Liver (tissue), 9 donors: Measurements from ENCODE around the gene GLT1D1. TPM values are rescaled to one million over a fixed set of nuclear protein-coding genes. Genes with fewer than 3 reads are reported as not detected.

ENCODE experiments used
- DNase-seq: peaks from one replicate; pipeline ENCODE4 v3.0.0-alpha.2; 2017; ENCODE audit warnings: low spot score
- H3K27ac ChIP-seq, 2 donors: one replicate each; pipeline ENCODE4 v1.7.0; 2013; ENCODE audit warnings: inconsistent platforms in 2 of 2, low read length in 2 of 2, control low read depth in 1 of 2, low read depth in 1 of 2, mild to moderate bottlenecking in 1 of 2
- H3K27me3 ChIP-seq, 4 donors: one replicate each; pipeline versions ENCODE4 v1.6.1 to v1.7.0; 2013; ENCODE audit warnings: low read length in 3 of 4, inconsistent platforms in 1 of 4, mild to moderate bottlenecking in 1 of 4, moderate library complexity in 1 of 4; ENCODE audit not compliant: control insufficient read depth in 4 of 4, insufficient read depth in 4 of 4
- H3K36me3 ChIP-seq, 4 donors: one replicate each; pipeline versions ENCODE4 v1.6.1 to v1.7.0; 2013; ENCODE audit warnings: low read length in 3 of 4, mild to moderate bottlenecking in 3 of 4, low read depth in 1 of 4, moderate library complexity in 1 of 4; ENCODE audit not compliant: control insufficient read depth in 4 of 4, insufficient read depth in 3 of 4
- H3K4me1 ChIP-seq, 4 donors: one replicate each; pipeline versions ENCODE4 v1.6.1 to v1.7.0; 2013; ENCODE audit warnings: low read length in 3 of 4, mild to moderate bottlenecking in 3 of 4, moderate library complexity in 1 of 4; ENCODE audit not compliant: control insufficient read depth in 4 of 4, insufficient read depth in 4 of 4
- H3K4me3 ChIP-seq, 3 donors: one replicate each; pipeline versions ENCODE4 v1.6.1 to v1.7.0; 2013; ENCODE audit warnings: low read length in 3 of 3, control low read depth in 1 of 3, low read depth in 1 of 3, mild to moderate bottlenecking in 1 of 3
- H3K9ac ChIP-seq, 2 donors: one replicate each; pipeline ENCODE4 v1.7.0; 2013; ENCODE audit warnings: low read length in 2 of 2, mild to moderate bottlenecking in 2 of 2, moderate library complexity in 2 of 2, control low read depth in 1 of 2, low read depth in 1 of 2
- H3K9me3 ChIP-seq, 4 donors: one replicate each; pipeline versions ENCODE4 v1.6.1 to v1.7.0; 2013; ENCODE audit warnings: low read length in 3 of 4; ENCODE audit not compliant: control insufficient read depth in 4 of 4
- ATF3 ChIP-seq: IDR thresholded peaks from 2 replicates; pipeline ENCODE4 v1.6.1; 2016; ENCODE audit warnings: antibody characterized with exemption
- EGR1 ChIP-seq, 2 donors: IDR thresholded peaks; 2 replicates each; pipeline ENCODE4 v1.6.1; 2016 to 2018; ENCODE audit warnings: antibody characterized with exemption in 2 of 2, low read depth in 2 of 2
- FOXA1 ChIP-seq: IDR thresholded peaks from 2 replicates; pipeline ENCODE4 v1.6.1; 2016; ENCODE audit warnings: antibody characterized with exemption
- FOXA2 ChIP-seq: IDR thresholded peaks from 2 replicates; pipeline ENCODE4 v1.6.1; 2016; ENCODE audit warnings: antibody characterized with exemption
- GABPA ChIP-seq, 2 donors: IDR thresholded peaks in 1 of 2; conservative IDR thresholded peaks in 1 of 2; 2 replicates each; pipeline ENCODE4 v1.6.1; 2016; ENCODE audit warnings: antibody characterized with exemption in 2 of 2, mild to moderate bottlenecking in 1 of 2, moderate library complexity in 1 of 2
- HNF4G ChIP-seq: IDR thresholded peaks from 2 replicates; pipeline ENCODE4 v1.6.1; 2016; ENCODE audit warnings: antibody characterized with exemption
- JUND ChIP-seq, 2 donors: IDR thresholded peaks; 2 replicates each; pipeline ENCODE4 v1.6.1; 2016; ENCODE audit warnings: antibody characterized with exemption in 2 of 2
- NR2F2 ChIP-seq: IDR thresholded peaks from 2 replicates; pipeline ENCODE4 v1.6.1; 2016; ENCODE audit warnings: antibody characterized with exemption
- REST ChIP-seq: IDR thresholded peaks from 2 replicates; pipeline ENCODE4 v1.6.1; 2016; ENCODE audit warnings: antibody characterized with exemption, mild to moderate bottlenecking
- SP1 ChIP-seq: IDR thresholded peaks from 2 replicates; pipeline ENCODE4 v1.6.1; 2018; ENCODE audit warnings: antibody characterized with exemption, mild to moderate bottlenecking
- YY1 ChIP-seq: IDR thresholded peaks from 2 replicates; pipeline ENCODE4 v1.6.1; 2016; ENCODE audit warnings: antibody characterized with exemption, mild to moderate bottlenecking
- ZBTB33 ChIP-seq: IDR thresholded peaks from 2 replicates; pipeline ENCODE4 v1.6.1; 2016; ENCODE audit warnings: antibody characterized with exemption
- WGBS: extraction: QIAGEN DNeasy Blood & Tissue Kit; methylation state at CpG from one replicate; pipeline ENCODE4 v1.1.7; 2013; 5-methylcytosine and 5-hydroxymethylcytosine counted together
- polyA plus RNA-seq, 2 donors: library from polyadenylated mRNA; stranded (reverse) in 1 of 2; unstranded in 1 of 2; fragments of 200-250 nt in 1 of 2; fragments of >200 nt in 1 of 2; fragmentation: Nextera tagmentation in 1 of 2; extraction: Ambion mirVana in 1 of 2; gene quantifications; one replicate each; pipeline versions ENCODE4 v1.2.1 to v1.2.3, GENCODE V29; 2013 to 2015
- total RNA-seq, 2 donors: library from RNA; depleted of rRNA; stranded (reverse); fragments of >200 nt; gene quantifications; one replicate each; pipeline ENCODE4 v1.2.3, GENCODE V29; 2014
- TF ChIP-seq, protein P1 (sequence below): IDR thresholded peaks from 2 replicates; pipeline ENCODE4 v1.6.1; 2016; ENCODE audit warnings: antibody characterized with exemption
- TF ChIP-seq, protein P2 (sequence below): fragments of 150-350 bp; IDR thresholded peaks from 2 replicates; pipeline ENCODE4 v1.5.1; 2017; ENCODE audit warnings: improper control_type of control experiment, low read depth, low read length; ENCODE audit not compliant: missing input control
- donor health status: healthy.
- donor health status: healthy.
- donor health status: healthy.
- donor health status: healthy.
- donor health status: healthy.

Gene GLT1D1
- total and polyA plus RNA-seq, 4 donors: 10.4 to 17.7 (median 13.9) TPM

GRCh38 chr12:128891856-128892255, 38.6 kb downstream of the GLT1D1 start:
- no peaks in the 10 kb centered on the region for H3K4me1 ChIP-seq
- no peaks in the 10 kb centered on the region for H3K27me3 ChIP-seq
- H3K9me3 ChIP-seq: no peaks in the 10 kb centered on the region
- H3K27ac ChIP-seq: no peak overlapping the region
- WGBS: 82% methylated on average over 6 of the region's 6 CpGs
- TF ChIP-seq REST (no peak), GABPA (IDR thresholded peaks at IDR 0.05 in 1 of 2, conservative IDR thresholded peaks at IDR 0.05 in 1 of 2) (no peak), ZBTB33 (no peak), ATF3 (no peak), SP1 (no peak), FOXA2 (no peak), NR2F2 (no peak)
- TF ChIP-seq, protein P1, sequence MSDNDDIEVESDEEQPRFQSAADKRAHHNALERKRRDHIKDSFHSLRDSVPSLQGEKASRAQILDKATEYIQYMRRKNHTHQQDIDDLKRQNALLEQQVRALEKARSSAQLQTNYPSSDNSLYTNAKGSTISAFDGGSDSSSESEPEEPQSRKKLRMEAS: no peak
- TF ChIP-seq, protein P2, sequence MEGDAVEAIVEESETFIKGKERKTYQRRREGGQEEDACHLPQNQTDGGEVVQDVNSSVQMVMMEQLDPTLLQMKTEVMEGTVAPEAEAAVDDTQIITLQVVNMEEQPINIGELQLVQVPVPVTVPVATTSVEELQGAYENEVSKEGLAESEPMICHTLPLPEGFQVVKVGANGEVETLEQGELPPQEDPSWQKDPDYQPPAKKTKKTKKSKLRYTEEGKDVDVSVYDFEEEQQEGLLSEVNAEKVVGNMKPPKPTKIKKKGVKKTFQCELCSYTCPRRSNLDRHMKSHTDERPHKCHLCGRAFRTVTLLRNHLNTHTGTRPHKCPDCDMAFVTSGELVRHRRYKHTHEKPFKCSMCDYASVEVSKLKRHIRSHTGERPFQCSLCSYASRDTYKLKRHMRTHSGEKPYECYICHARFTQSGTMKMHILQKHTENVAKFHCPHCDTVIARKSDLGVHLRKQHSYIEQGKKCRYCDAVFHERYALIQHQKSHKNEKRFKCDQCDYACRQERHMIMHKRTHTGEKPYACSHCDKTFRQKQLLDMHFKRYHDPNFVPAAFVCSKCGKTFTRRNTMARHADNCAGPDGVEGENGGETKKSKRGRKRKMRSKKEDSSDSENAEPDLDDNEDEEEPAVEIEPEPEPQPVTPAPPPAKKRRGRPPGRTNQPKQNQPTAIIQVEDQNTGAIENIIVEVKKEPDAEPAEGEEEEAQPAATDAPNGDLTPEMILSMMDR: no peak
- H3K36me3 ChIP-seq: peaks cover 0 to 9% (median 1%) of the 10 kb centered on the region in 4 donors
- no peak for DNase-seq
- no peak overlapping the region for H3K9ac ChIP-seq
- no peak overlapping the region for H3K4me3 ChIP-seq

DNA sequence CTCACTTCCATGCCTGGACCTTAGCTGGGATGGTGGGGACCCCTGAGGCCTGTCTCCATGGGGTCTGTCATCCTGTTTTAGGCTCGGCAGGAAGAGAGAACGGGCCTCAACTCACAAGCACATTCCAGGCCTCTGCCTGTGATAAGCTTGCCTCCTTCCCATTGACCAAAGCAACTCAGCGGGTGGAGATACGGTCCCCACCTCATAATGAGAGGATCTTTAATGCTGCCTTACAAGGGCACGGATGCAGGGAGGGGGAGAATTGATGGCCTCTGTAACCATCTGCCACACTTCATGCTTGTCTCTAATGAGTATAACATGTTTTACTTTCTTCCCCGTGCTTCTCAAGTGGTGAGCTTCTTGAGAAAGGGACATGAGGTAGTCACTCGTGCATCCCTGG, 50.0 kb downstream of the GLT1D1 start:
- Histone ChIP-seq H3K9me3 (no peaks in the 10 kb centered on the region), H3K36me3 (no peaks in the 10 kb centered on the region), H3K4me1 (peaks cover 0 to 23% (median 0%) of the 10 kb centered on the region in 4 donors), H3K9ac (no peak overlapping the region), H3K27me3 (no peaks in the 10 kb centered on the region), H3K4me3 (no peak overlapping the region), H3K27ac (peak overlapping the region; percentile 67 to 74)
- TF ChIP-seq REST: no peak
- TF ChIP-seq EGR1 (IDR thresholded peaks at IDR 0.05; ENCODE audit: low read depth in 2 of 2): no peak
- TF ChIP-seq FOXA2: no peak
- no peak for TF ChIP-seq NR2F2
- TF ChIP-seq ATF3: no peak
- TF ChIP-seq YY1: no peak
- no peak for TF ChIP-seq GABPA (IDR thresholded peaks at IDR 0.05 in 1 of 2, conservative IDR thresholded peaks at IDR 0.05 in 1 of 2)
- TF ChIP-seq HNF4G: no peak
- no peak for TF ChIP-seq JUND (IDR thresholded peaks at IDR 0.05)
- TF ChIP-seq FOXA1: no peak
- no peak for DNase-seq
- WGBS: 90% methylated on average over 7 of the region's 7 CpGs
